Tibial nerve (tissue), 4 donors: Measurements from ENCODE around the gene ITGA4.

Experiments used
- EP300 ChIP-seq, 2 donors: sonication (generic); formaldehyde crosslinking; IDR thresholded peaks; one replicate each; pipeline ENCODE4 v1.6.1; 2017; ENCODE audit warnings: antibody characterized with exemption in 2 of 2, mild to moderate bottlenecking in 1 of 2
- POLR2A ChIP-seq, 2 donors: fragments of 450-650 bp; IDR thresholded peaks; one replicate each; pipeline ENCODE4 v1.6.1; 2017; ENCODE audit warnings: antibody characterized with exemption in 2 of 2, mild to moderate bottlenecking in 2 of 2, moderate library complexity in 2 of 2
- TF ChIP-seq, protein P1 (sequence below), 5 experiments: fragments of 200-600 bp in 3 of 5; fragments of 450-650 bp in 2 of 5; sonication (generic) in 3 of 5; IDR thresholded peaks; one replicate each; pipeline ENCODE4 v1.5.1; 2016 to 2019; ENCODE audit warnings: antibody characterized with exemption in 5 of 5, mild to moderate bottlenecking in 3 of 5, moderate library complexity in 2 of 5

DNA sequence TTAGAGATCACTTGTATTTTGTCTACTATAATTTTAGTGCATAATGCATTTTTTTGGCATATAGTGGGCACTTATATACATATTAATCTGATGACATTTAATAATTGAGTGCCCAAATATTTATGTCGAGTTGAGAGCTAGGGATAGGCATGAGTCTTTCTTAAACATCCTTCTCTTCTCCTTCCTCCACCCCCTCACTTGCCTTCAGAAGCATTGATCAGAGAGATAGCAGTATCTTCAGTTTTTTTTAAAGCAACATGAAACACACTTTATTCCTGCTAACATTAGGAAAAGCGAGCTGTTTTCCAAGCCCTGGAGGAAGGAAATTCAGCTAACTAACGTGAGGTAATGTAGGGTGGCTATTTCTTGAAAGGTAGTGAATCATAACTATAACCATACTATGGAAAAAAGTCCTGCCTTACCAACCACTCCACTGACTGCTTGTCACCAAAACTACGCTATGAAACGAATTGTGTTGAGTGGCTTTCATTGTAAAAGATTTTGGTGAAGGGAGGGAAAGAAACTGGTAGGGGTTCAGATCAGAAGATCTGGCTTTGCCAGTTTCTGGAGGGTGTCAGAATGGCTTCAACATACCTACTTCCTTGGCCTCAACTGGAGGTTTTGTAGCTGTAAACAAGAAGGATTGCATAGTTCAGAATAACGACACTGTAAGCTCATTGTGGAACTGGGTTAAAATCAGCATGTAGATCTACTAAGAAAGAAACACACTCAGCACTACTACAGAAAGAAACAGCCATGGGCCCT lies 2.3 kb upstream of the ITGA4 start:
- no peak for TF ChIP-seq POLR2A (IDR thresholded peaks at IDR 0.05)
- TF ChIP-seq, protein P1, sequence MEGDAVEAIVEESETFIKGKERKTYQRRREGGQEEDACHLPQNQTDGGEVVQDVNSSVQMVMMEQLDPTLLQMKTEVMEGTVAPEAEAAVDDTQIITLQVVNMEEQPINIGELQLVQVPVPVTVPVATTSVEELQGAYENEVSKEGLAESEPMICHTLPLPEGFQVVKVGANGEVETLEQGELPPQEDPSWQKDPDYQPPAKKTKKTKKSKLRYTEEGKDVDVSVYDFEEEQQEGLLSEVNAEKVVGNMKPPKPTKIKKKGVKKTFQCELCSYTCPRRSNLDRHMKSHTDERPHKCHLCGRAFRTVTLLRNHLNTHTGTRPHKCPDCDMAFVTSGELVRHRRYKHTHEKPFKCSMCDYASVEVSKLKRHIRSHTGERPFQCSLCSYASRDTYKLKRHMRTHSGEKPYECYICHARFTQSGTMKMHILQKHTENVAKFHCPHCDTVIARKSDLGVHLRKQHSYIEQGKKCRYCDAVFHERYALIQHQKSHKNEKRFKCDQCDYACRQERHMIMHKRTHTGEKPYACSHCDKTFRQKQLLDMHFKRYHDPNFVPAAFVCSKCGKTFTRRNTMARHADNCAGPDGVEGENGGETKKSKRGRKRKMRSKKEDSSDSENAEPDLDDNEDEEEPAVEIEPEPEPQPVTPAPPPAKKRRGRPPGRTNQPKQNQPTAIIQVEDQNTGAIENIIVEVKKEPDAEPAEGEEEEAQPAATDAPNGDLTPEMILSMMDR (IDR thresholded peaks at IDR 0.05), result no peak
- TF ChIP-seq EP300 (IDR thresholded peaks at IDR 0.05), result no peak
